HEK293 (cell line): ENCODE measurements around the gene RIOK1.

Experiments
- ZNF558 ChIP-seq: fragments of 450-650 bp; formaldehyde crosslinking; IDR thresholded peaks from 2 replicates; pipeline ENCODE4 v1.5.1; 2016; ENCODE audit warnings: missing biosample characterization, missing genetic modification characterization
- ZNF660 ChIP-seq: fragments of 450-650 bp; IDR thresholded peaks from 2 replicates; pipeline ENCODE4 v1.5.1; 2018; ENCODE audit warnings: missing biosample characterization, mild to moderate bottlenecking, missing genetic modification characterization
- ZNF777 ChIP-seq: fragments of 450-650 bp; formaldehyde crosslinking; IDR thresholded peaks from 2 replicates; pipeline ENCODE4 v1.5.1; 2017; ENCODE audit warnings: missing biosample characterization, missing genetic modification characterization, borderline replicate concordance
- ZSCAN30 ChIP-seq: fragments of 450-650 bp; IDR thresholded peaks from 2 replicates; pipeline ENCODE4 v1.5.1; 2018; ENCODE audit warnings: missing biosample characterization, mild to moderate bottlenecking, missing genetic modification characterization, moderate library complexity
- TF ChIP-seq, protein P1 (sequence below): fragments of 450-650 bp; formaldehyde crosslinking; IDR thresholded peaks from 2 replicates; pipeline ENCODE4 v1.5.1; 2016; ENCODE audit warnings: missing biosample characterization, missing genetic modification characterization
- TF ChIP-seq, protein P2 (sequence below): fragments of 450-650 bp; formaldehyde crosslinking; IDR thresholded peaks from 2 replicates; pipeline ENCODE4 v1.5.1; 2016; ENCODE audit warnings: missing biosample characterization, missing genetic modification characterization
- TF ChIP-seq, protein P3 (sequence below): fragments of 450-650 bp; formaldehyde crosslinking; conservative IDR thresholded peaks from 2 replicates; pipeline ENCODE4 v1.5.1; 2016; ENCODE audit warnings: low read depth, missing biosample characterization, missing genetic modification characterization

DNA sequence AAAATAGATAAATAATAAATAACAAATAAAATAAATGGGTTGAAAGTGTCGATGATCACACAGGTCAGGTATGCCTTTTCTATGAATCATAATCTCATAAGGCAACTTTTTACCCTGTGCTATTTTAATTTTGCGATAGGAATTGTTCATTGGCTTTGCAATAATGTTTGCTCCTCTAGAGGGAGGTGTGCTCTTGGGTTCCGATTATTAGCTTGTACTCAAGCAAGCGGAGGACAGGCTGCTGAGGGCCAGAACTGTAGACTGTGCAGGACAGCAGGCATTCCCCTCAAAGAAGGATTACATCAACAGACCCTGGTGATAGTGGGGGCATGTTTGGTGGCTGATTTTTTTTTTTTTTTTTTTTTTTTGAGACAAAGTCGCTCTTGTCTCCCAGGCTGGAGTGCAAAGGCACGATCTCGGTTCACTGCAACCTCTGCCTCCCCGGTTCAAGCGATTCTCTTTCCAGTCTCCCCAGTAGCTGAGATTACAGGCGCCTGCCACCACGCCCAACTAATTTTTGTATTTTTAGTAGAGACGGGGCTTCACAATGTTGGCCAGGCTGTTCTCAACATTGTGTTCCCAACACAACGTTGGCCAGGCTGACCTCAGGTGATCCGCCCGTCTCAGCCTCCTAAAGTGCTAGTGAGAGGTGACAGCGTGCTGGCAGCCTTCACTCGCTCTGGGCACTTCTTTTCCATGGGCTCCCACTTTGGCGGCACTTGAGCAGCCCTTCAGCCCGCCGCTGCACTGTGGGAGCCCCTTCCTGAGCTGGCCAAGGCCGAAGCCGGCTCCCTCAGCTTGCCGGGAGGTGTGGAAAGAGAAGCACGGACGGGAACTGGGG is 35.6 kb downstream of the RIOK1 start:
- TF ChIP-seq, protein P1, sequence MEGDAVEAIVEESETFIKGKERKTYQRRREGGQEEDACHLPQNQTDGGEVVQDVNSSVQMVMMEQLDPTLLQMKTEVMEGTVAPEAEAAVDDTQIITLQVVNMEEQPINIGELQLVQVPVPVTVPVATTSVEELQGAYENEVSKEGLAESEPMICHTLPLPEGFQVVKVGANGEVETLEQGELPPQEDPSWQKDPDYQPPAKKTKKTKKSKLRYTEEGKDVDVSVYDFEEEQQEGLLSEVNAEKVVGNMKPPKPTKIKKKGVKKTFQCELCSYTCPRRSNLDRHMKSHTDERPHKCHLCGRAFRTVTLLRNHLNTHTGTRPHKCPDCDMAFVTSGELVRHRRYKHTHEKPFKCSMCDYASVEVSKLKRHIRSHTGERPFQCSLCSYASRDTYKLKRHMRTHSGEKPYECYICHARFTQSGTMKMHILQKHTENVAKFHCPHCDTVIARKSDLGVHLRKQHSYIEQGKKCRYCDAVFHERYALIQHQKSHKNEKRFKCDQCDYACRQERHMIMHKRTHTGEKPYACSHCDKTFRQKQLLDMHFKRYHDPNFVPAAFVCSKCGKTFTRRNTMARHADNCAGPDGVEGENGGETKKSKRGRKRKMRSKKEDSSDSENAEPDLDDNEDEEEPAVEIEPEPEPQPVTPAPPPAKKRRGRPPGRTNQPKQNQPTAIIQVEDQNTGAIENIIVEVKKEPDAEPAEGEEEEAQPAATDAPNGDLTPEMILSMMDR (tag by site-specific recombination): 0 out of 2 replicates have a peak, but pooled peaks have one; percentile 17
- TF ChIP-seq ZSCAN30 (tag by site-specific recombination) (no peak), ZNF777 (tag by site-specific recombination) (no peak), ZNF558 (tag by site-specific recombination) (no peak), ZNF660 (tag by site-specific recombination) (no peak)
- TF ChIP-seq, protein P2, sequence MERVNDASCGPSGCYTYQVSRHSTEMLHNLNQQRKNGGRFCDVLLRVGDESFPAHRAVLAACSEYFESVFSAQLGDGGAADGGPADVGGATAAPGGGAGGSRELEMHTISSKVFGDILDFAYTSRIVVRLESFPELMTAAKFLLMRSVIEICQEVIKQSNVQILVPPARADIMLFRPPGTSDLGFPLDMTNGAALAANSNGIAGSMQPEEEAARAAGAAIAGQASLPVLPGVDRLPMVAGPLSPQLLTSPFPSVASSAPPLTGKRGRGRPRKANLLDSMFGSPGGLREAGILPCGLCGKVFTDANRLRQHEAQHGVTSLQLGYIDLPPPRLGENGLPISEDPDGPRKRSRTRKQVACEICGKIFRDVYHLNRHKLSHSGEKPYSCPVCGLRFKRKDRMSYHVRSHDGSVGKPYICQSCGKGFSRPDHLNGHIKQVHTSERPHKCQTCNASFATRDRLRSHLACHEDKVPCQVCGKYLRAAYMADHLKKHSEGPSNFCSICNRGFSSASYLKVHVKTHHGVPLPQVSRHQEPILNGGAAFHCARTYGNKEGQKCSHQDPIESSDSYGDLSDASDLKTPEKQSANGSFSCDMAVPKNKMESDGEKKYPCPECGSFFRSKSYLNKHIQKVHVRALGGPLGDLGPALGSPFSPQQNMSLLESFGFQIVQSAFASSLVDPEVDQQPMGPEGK (tag by site-specific recombination): no peak
- TF ChIP-seq, protein P3, sequence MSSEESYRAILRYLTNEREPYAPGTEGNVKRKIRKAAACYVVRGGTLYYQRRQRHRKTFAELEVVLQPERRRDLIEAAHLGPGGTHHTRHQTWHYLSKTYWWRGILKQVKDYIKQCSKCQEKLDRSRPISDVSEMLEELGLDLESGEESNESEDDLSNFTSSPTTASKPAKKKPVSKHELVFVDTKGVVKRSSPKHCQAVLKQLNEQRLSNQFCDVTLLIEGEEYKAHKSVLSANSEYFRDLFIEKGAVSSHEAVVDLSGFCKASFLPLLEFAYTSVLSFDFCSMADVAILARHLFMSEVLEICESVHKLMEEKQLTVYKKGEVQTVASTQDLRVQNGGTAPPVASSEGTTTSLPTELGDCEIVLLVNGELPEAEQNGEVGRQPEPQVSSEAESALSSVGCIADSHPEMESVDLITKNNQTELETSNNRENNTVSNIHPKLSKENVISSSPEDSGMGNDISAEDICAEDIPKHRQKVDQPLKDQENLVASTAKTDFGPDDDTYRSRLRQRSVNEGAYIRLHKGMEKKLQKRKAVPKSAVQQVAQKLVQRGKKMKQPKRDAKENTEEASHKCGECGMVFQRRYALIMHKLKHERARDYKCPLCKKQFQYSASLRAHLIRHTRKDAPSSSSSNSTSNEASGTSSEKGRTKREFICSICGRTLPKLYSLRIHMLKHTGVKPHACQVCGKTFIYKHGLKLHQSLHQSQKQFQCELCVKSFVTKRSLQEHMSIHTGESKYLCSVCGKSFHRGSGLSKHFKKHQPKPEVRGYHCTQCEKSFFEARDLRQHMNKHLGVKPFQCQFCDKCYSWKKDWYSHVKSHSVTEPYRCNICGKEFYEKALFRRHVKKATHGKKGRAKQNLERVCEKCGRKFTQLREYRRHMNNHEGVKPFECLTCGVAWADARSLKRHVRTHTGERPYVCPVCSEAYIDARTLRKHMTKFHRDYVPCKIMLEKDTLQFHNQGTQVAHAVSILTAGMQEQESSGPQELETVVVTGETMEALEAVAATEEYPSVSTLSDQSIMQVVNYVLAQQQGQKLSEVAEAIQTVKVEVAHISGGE (tag by site-specific recombination): no peak
